Measurements from ENCODE around the gene SEC23A. TPM values are rescaled to one million over a fixed set of nuclear protein-coding genes. Genes with fewer than 3 reads are reported as not detected.

Gene SEC23A
- total and polyA plus RNA-seq, 2 donors (not counting 3 experiments of a cell fraction or from before 2014, with no cell fraction given) = 78.3 to 155 TPM

DNA sequence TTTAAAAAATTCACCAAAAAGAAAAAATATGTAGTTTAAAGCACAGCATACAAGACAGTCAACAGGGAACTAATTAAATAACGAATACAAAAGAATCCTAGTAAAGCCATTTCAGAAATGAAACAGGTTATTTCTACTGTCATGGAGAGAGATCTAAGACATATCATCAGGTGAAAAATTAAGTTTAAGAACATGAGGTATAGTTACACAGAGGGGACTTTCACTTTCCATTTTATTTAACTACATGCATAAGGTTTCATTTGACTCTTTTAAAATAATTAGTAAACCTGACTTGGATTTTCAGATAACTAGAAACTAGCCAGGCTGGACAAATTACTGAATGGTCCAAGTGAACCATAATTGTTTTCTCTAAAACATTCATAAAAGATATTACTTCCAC lies 11.3 kb downstream of the SEC23A start:
- TF ChIP-seq, protein P1, sequence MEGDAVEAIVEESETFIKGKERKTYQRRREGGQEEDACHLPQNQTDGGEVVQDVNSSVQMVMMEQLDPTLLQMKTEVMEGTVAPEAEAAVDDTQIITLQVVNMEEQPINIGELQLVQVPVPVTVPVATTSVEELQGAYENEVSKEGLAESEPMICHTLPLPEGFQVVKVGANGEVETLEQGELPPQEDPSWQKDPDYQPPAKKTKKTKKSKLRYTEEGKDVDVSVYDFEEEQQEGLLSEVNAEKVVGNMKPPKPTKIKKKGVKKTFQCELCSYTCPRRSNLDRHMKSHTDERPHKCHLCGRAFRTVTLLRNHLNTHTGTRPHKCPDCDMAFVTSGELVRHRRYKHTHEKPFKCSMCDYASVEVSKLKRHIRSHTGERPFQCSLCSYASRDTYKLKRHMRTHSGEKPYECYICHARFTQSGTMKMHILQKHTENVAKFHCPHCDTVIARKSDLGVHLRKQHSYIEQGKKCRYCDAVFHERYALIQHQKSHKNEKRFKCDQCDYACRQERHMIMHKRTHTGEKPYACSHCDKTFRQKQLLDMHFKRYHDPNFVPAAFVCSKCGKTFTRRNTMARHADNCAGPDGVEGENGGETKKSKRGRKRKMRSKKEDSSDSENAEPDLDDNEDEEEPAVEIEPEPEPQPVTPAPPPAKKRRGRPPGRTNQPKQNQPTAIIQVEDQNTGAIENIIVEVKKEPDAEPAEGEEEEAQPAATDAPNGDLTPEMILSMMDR (IDR thresholded peaks at IDR 0.05; ENCODE audit: extremely low read depth in 1 of 2, insufficient read depth in 1 of 2, low read depth in 1 of 2, low read length in 2 of 2) = no peak
- TF ChIP-seq MYC (IDR thresholded peaks at IDR 0.05; ENCODE audit: low read depth, low read length) (no peak), JUN (IDR thresholded peaks at IDR 0.05; ENCODE audit: borderline replicate concordance, insufficient read depth, insufficient read length, low read depth) (no peak), FOS (IDR thresholded peaks at IDR 0.05; ENCODE audit: borderline replicate concordance, insufficient read depth, low read length) (no peak), POLR2AphosphoS5 (IDR thresholded peaks at IDR 0.05; ENCODE audit: insufficient read depth, low read depth, low read length) (no peak), GATA2 (IDR thresholded peaks at IDR 0.05; ENCODE audit: insufficient read depth, insufficient read length, low read depth, low read length) (no peak), POLR2A (IDR thresholded peaks at IDR 0.05; ENCODE audit: low read depth, low read length) (no peak), EZH2 (IDR thresholded peaks at IDR 0.05; ENCODE audit: borderline replicate concordance, low read depth, low read length, severe bottlenecking) (no peak)
- TF ChIP-seq, protein P2, sequence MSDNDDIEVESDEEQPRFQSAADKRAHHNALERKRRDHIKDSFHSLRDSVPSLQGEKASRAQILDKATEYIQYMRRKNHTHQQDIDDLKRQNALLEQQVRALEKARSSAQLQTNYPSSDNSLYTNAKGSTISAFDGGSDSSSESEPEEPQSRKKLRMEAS (IDR thresholded peaks at IDR 0.05; ENCODE audit: insufficient read depth, insufficient read length) = no peak
- ChIA-PET CTCF (no interaction called here), POLR2A (no interaction called here)
- no peak for DNase-seq (ENCODE audit: low read depth, low spot score)
- H3K9me3 ChIP-seq (replicated peaks; ENCODE audit: control insufficient read depth, insufficient read depth, low read length) = no peaks in the 10 kb centered on the region
- peaks cover 27% of the 10 kb centered on the region for H3K79me2 ChIP-seq (ENCODE audit: control insufficient read depth, insufficient read depth, low read length)
- no peaks in the 10 kb centered on the region for H3K4me1 ChIP-seq (ENCODE audit: control insufficient read depth, extremely low read depth, insufficient read depth, low read length)
- dilution Hi-C loops (cut with MboI; ENCODE audit: extremely low pct_ligation_motif_present, low sequenced_read_pairs) (no loop called here), intact Hi-C loops (cut with micrococcal nuclease) (no loop called here)
- H4K20me1 ChIP-seq (replicated peaks; ENCODE audit: control insufficient read depth, extremely low read depth, insufficient read depth, low read length) = peaks cover 2% of the 10 kb centered on the region
- no peak for FAIRE-seq
- no peak overlapping the region for H2AFZ ChIP-seq (ENCODE audit: low read depth, low read length)
- H3K27me3 ChIP-seq (ENCODE audit: control insufficient read depth in 2 of 2, insufficient read depth in 2 of 2, low read length in 2 of 2) = no peaks in the 10 kb centered on the region
- no peaks in the 10 kb centered on the region for H3K9me1 ChIP-seq (replicated peaks; ENCODE audit: control insufficient read depth, extremely low read depth, insufficient read depth, low read length)
- no peak overlapping the region for H3K27ac ChIP-seq (ENCODE audit: insufficient read depth, low read depth, low read length)
- H3K4me3 ChIP-seq (replicated peaks in 1 of 3; ENCODE audit: insufficient read depth in 1 of 3, low read depth in 1 of 3, low read length in 3 of 3) = no peak overlapping the region
- H3K9ac ChIP-seq (replicated peaks; ENCODE audit: extremely low read depth, insufficient read depth, low read length) = no peak overlapping the region
- peaks cover 23 to 34% of the 10 kb centered on the region in 2 experiments for H3K36me3 ChIP-seq (ENCODE audit: control insufficient read depth in 2 of 2, extremely low read depth in 1 of 2, insufficient read depth in 2 of 2, low read length in 2 of 2)
- H3K4me2 ChIP-seq (ENCODE audit: insufficient read depth, low read length) = no peak overlapping the region
- TSS peak; percentile 0 for BruUV-seq (replicated peaks)
